Neuronal stem cell (in vitro differentiated cells): ENCODE data around the gene ZNF236.

Source experiments
- DNase-seq: peaks from one replicate; pipeline ENCODE4 v3.0.0-alpha.2; 2013; ENCODE audit warnings: low spot score
- H2AFZ ChIP-seq: one replicate; pipeline ENCODE4 v1.6.1; 2013; ENCODE audit warnings: mild to moderate bottlenecking, low read length, inconsistent platforms
- H2AK5ac ChIP-seq: 2 replicates; pipeline ENCODE4 v1.6.1; 2013; ENCODE audit warnings: low read depth, mild to moderate bottlenecking, inconsistent platforms, low read length, moderate library complexity, mixed read lengths
- H2BK120ac ChIP-seq: 2 replicates; pipeline ENCODE4 v1.6.1; 2013; ENCODE audit warnings: low read depth, mild to moderate bottlenecking, inconsistent platforms, low read length, moderate library complexity, mixed read lengths
- H2BK12ac ChIP-seq: one replicate; pipeline ENCODE4 v1.6.1; 2013; ENCODE audit warnings: low read length, inconsistent platforms
- H2BK15ac ChIP-seq: 2 replicates; pipeline ENCODE4 v1.6.1; 2013; ENCODE audit warnings: mild to moderate bottlenecking, low read length, inconsistent platforms, mixed read lengths
- H2BK5ac ChIP-seq: one replicate; pipeline ENCODE4 v1.6.1; 2013; ENCODE audit warnings: inconsistent platforms, mild to moderate bottlenecking, low read length, moderate library complexity
- H3K14ac ChIP-seq: one replicate; pipeline ENCODE4 v1.6.1; 2013; ENCODE audit warnings: low read length, inconsistent platforms
- H3K18ac ChIP-seq: 2 replicates; pipeline ENCODE4 v1.6.1; 2013; ENCODE audit warnings: low read length, inconsistent platforms
- H3K23ac ChIP-seq: 2 replicates; pipeline ENCODE4 v1.6.1; 2013; ENCODE audit warnings: low read depth, mild to moderate bottlenecking, mixed read lengths, low read length, inconsistent platforms; ENCODE audit not compliant: poor library complexity
- H3K27ac ChIP-seq: replicated peaks from 3 replicates; pipeline ENCODE4 v1.5.1; 2013; ENCODE audit warnings: low read length, inconsistent platforms
- H3K27me3 ChIP-seq, 3 experiments: 2 replicates each; pipeline ENCODE4 v1.6.1; 2013; ENCODE audit warnings: low read length in 3 of 3, mild to moderate bottlenecking in 2 of 3, inconsistent platforms in 1 of 3, low read depth in 1 of 3, mixed read lengths in 1 of 3, moderate library complexity in 1 of 3; ENCODE audit not compliant: control insufficient read depth in 3 of 3, insufficient read depth in 3 of 3
- H3K36me3 ChIP-seq, 2 donors: replicated peaks in 1 of 2; 2 replicates each; pipeline ENCODE4 v1.6.1; 2013; ENCODE audit warnings: low read length in 2 of 2; ENCODE audit not compliant: control insufficient read depth in 2 of 2, insufficient read depth in 2 of 2
- H3K4ac ChIP-seq: 2 replicates; pipeline ENCODE4 v1.6.1; 2013; ENCODE audit warnings: inconsistent platforms, mild to moderate bottlenecking, low read length, moderate library complexity
- H3K4me1 ChIP-seq, 2 donors: 1 replicate in 1 of 2; 2 replicates in 1 of 2; pipeline ENCODE4 v1.6.1; 2013; ENCODE audit warnings: low read length in 2 of 2, low read depth in 1 of 2; ENCODE audit not compliant: control insufficient read depth in 2 of 2, insufficient read depth in 1 of 2
- H3K4me2 ChIP-seq: one replicate; pipeline ENCODE4 v1.6.1; 2013; ENCODE audit warnings: mild to moderate bottlenecking, low read length, inconsistent platforms; ENCODE audit not compliant: insufficient read depth, poor library complexity, severe bottlenecking
- H3K4me3 ChIP-seq, 2 donors: 2 replicates each; pipeline ENCODE4 v1.5.1; 2013; ENCODE audit warnings: low read length in 2 of 2, mild to moderate bottlenecking in 2 of 2, inconsistent platforms in 1 of 2, moderate library complexity in 1 of 2
- H3K79me1 ChIP-seq: one replicate; pipeline ENCODE4 v1.6.1; 2013; ENCODE audit warnings: low read depth, mild to moderate bottlenecking, inconsistent platforms, low read length, moderate library complexity
- H3K9ac ChIP-seq: one replicate; pipeline ENCODE4 v1.6.1; 2013; ENCODE audit warnings: mild to moderate bottlenecking, low read depth, low read length, inconsistent platforms; ENCODE audit not compliant: poor library complexity
- H3K9me3 ChIP-seq, 2 donors: replicated peaks in 1 of 2; 2 replicates each; pipeline versions ENCODE3 to v1.6.1; 2013; ENCODE audit warnings: low read length in 2 of 2, mild to moderate bottlenecking in 2 of 2, inconsistent platforms in 1 of 2, low read depth in 1 of 2, mixed read lengths in 1 of 2, moderate library complexity in 1 of 2; ENCODE audit not compliant: control insufficient read depth in 2 of 2, insufficient read depth in 1 of 2
- H4K8ac ChIP-seq: one replicate; pipeline ENCODE4 v1.6.1; 2013; ENCODE audit warnings: low read depth, mild to moderate bottlenecking, inconsistent platforms, low read length, moderate library complexity
- H4K91ac ChIP-seq: one replicate; pipeline ENCODE4 v1.6.1; 2013; ENCODE audit warnings: low read length, low read depth, mild to moderate bottlenecking, inconsistent platforms; ENCODE audit not compliant: poor library complexity
- WGBS, 2 donors: extraction: QIAGEN DNeasy Blood & Tissue Kit; methylation state at CpG; one replicate each; pipeline ENCODE4 v1.1.7; 2013; ENCODE audit warnings: missing lambda C conversion rate in 2 of 2, mixed read lengths in 1 of 2; ENCODE audit not compliant: insufficient read length in 2 of 2, insufficient replicate concordance in 1 of 2; ENCODE audit errors: extremely low coverage in 2 of 2; 5-methylcytosine and 5-hydroxymethylcytosine counted together

Gene ZNF236

GRCh38 chr18:76821356-76821874, 942 bp upstream of the ZNF236 start:
- Histone ChIP-seq H3K9ac (peak overlapping the region; percentile 100), H3K4me3 (peak overlapping the region; percentile 100), H2AFZ (peak overlapping the region; percentile 90), H3K79me1 (peaks cover 9% of the 10 kb centered on the region), H3K27me3 (no peaks in the 10 kb centered on the region), H3K4me2 (peak overlapping the region; percentile 75), H2BK12ac (no peak overlapping the region), H3K14ac (peak overlapping the region; percentile 100), H4K8ac (no peak overlapping the region), H2BK5ac (peak overlapping the region; percentile 98), H3K36me3 (peaks cover 0 to 20% of the 10 kb centered on the region in 2 donors), H4K91ac (no peak overlapping the region), H3K9me3 (peaks cover 0 to 9% of the 10 kb centered on the region in 2 donors), H2BK120ac (no peak overlapping the region), H3K27ac (peak overlapping the region; percentile 95), H3K4ac (peak overlapping the region; percentile 76), H3K18ac (peak overlapping the region; percentile 97), H2BK15ac (no peak overlapping the region), H3K4me1 (peaks cover 2 to 4% of the 10 kb centered on the region in 2 donors), H3K23ac (peak overlapping the region; percentile 8), H2AK5ac (peak overlapping the region; percentile 95)
- WGBS, 2 donors, result no CpG with 5 or more reads among the region's 12 CpGs
- no peak for DNase-seq

- Histone ChIP-seq H3K4ac (peak overlapping the region; percentile 76), H2BK12ac (no peak overlapping the region), H2AK5ac (peak overlapping the region; percentile 95), H3K23ac (peak overlapping the region; percentile 8), H4K8ac (peak overlapping the region; percentile 43), H3K79me1 (peaks cover 9% of the 10 kb centered on the region), H3K27ac (peak overlapping the region; percentile 95), H4K91ac (no peak overlapping the region), H3K36me3 (peaks cover 0 to 17% of the 10 kb centered on the region in 2 donors), H3K18ac (peak overlapping the region; percentile 99), H3K9me3 (peaks cover 0 to 9% of the 10 kb centered on the region in 2 donors), H2BK120ac (peak overlapping the region; percentile 72), H2BK15ac (no peak overlapping the region), H3K4me1 (peaks cover 2 to 4% of the 10 kb centered on the region in 2 donors), H2AFZ (peak overlapping the region; percentile 90), H3K27me3 (no peaks in the 10 kb centered on the region), H3K4me2 (peak overlapping the region; percentile 75), H2BK5ac (peak overlapping the region; percentile 98), H3K9ac (peak overlapping the region; percentile 100), H3K4me3 (peak overlapping the region; percentile 100), H3K14ac (peak overlapping the region; percentile 100)
- peak; percentile 40 for DNase-seq
- WGBS, 2 donors, result no CpG with 5 or more reads among the region's 88 CpGs
Observed at GRCh38 chr18:76821875-76822505, 367 bp upstream of the ZNF236 start.

GRCh38 chr18:76823161-76823538, 793 bp downstream of the ZNF236 start:
- Histone ChIP-seq H3K36me3 (peaks cover 0 to 17% of the 10 kb centered on the region in 2 donors), H3K9me3 (peaks cover 0 to 9% of the 10 kb centered on the region in 2 donors), H3K27me3 (no peaks in the 10 kb centered on the region), H3K14ac (peak overlapping the region; percentile 75), H2BK120ac (peak overlapping the region; percentile 81), H3K23ac (peak overlapping the region; percentile 91), H2BK5ac (peak overlapping the region; percentile 53), H3K4me3 (peak overlapping the region; percentile 87 to 100), H2AK5ac (peak overlapping the region; percentile 99), H3K79me1 (peaks cover 9% of the 10 kb centered on the region), H4K91ac (no peak overlapping the region), H3K18ac (peak overlapping the region; percentile 99), H3K4me2 (peak overlapping the region; percentile 86), H2AFZ (peak overlapping the region; percentile 81), H2BK12ac (no peak overlapping the region), H4K8ac (peak overlapping the region; percentile 93), H2BK15ac (peak overlapping the region; percentile 91), H3K4ac (peak overlapping the region; percentile 93), H3K27ac (peak overlapping the region; percentile 89), H3K4me1 (peaks cover 2 to 4% of the 10 kb centered on the region in 2 donors), H3K9ac (peak overlapping the region; percentile 92)
- no peak for DNase-seq
- WGBS, 2 donors, result no CpG with 5 or more reads among the region's 26 CpGs

- WGBS, 2 donors, result no CpG with 5 or more reads among the region's 28 CpGs
- H2AK5ac ChIP-seq, result peak overlapping the region; percentile 99
- no peaks in the 10 kb centered on the region for H3K27me3 ChIP-seq
- peaks cover 2 to 4% of the 10 kb centered on the region in 2 donors for H3K4me1 ChIP-seq
- H2BK120ac ChIP-seq, result no peak overlapping the region
- no peak overlapping the region for H3K4ac ChIP-seq
- H4K8ac ChIP-seq, result no peak overlapping the region
- peaks cover 0 to 9% of the 10 kb centered on the region in 2 donors for H3K9me3 ChIP-seq
- no peak overlapping the region for H4K91ac ChIP-seq
- peak overlapping the region; percentile 87 to 100 for H3K4me3 ChIP-seq
- peak overlapping the region; percentile 75 for H3K14ac ChIP-seq
- peak overlapping the region; percentile 91 for H3K23ac ChIP-seq
- H2AFZ ChIP-seq, result no peak overlapping the region
- peak overlapping the region; percentile 73 for H3K9ac ChIP-seq
- peak overlapping the region; percentile 53 for H2BK5ac ChIP-seq
- H2BK12ac ChIP-seq, result no peak overlapping the region
- H2BK15ac ChIP-seq, result no peak overlapping the region
- H3K27ac ChIP-seq, result no peak overlapping the region
- H3K79me1 ChIP-seq, result peaks cover 11% of the 10 kb centered on the region
- DNase-seq, result peak; percentile 30
- peaks cover 0 to 17% of the 10 kb centered on the region in 2 donors for H3K36me3 ChIP-seq
- H3K4me2 ChIP-seq, result peak overlapping the region; percentile 86
- H3K18ac ChIP-seq, result peak overlapping the region; percentile 99
Observed at GRCh38 chr18:76823587-76824011, 1.2 kb downstream of the ZNF236 start.
